Body of pancreas (tissue), 4 donors: ENCODE data around the gene PLA2G4D.

Source experiments
- POLR2A ChIP-seq, 3 donors: fragments of 450-650 bp; IDR thresholded peaks; one replicate each; pipeline ENCODE4 v1.6.1; 2016; ENCODE audit warnings: antibody characterized with exemption in 3 of 3, mild to moderate bottlenecking in 2 of 3
- TF ChIP-seq, protein P1 (sequence below), 7 experiments: fragments of 450-650 bp in 4 of 7; fragments of 200-600 bp in 3 of 7; sonication (generic) in 3 of 7; IDR thresholded peaks; one replicate each; pipeline ENCODE4 v1.5.1; 2016 to 2019; ENCODE audit warnings: antibody characterized with exemption in 7 of 7

DNA sequence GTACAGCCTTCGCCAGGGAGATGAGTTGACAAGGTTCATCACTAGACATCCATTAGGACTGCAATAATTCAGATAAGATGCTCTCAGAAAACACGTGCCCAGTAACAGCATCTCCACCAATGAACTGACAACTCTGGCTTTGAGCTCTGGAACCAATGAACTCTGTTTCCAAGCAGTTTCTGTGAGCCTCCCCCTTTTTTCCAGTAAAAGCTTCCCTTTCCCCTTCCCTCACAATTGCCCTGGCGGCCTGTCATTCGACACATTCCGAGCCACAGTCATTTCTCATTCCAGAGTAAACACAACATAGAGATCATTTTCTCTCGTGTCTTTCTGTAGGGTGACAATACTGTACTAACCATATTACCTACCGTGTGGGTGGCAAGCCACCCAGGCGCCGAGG is 3.6 kb downstream of the PLA2G4D start:
- TF ChIP-seq, protein P1, sequence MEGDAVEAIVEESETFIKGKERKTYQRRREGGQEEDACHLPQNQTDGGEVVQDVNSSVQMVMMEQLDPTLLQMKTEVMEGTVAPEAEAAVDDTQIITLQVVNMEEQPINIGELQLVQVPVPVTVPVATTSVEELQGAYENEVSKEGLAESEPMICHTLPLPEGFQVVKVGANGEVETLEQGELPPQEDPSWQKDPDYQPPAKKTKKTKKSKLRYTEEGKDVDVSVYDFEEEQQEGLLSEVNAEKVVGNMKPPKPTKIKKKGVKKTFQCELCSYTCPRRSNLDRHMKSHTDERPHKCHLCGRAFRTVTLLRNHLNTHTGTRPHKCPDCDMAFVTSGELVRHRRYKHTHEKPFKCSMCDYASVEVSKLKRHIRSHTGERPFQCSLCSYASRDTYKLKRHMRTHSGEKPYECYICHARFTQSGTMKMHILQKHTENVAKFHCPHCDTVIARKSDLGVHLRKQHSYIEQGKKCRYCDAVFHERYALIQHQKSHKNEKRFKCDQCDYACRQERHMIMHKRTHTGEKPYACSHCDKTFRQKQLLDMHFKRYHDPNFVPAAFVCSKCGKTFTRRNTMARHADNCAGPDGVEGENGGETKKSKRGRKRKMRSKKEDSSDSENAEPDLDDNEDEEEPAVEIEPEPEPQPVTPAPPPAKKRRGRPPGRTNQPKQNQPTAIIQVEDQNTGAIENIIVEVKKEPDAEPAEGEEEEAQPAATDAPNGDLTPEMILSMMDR (IDR thresholded peaks at IDR 0.05) = no peak
- no peak for TF ChIP-seq POLR2A (IDR thresholded peaks at IDR 0.05)
